Mucosa of descending colon (tissue), 3 donors: Measurements from ENCODE around the gene GLCCI1. TPM values are rescaled to one million over a fixed set of nuclear protein-coding genes. Genes with fewer than 3 reads are reported as not detected.
A peak's percentile ranks its signal among the peaks of the same experiment; 100 is the strongest.

Experiments used
- ATAC-seq: fragments of 200-7000 bp; cut with Tn5 transposase; one replicate; pipeline ENCODE4 v1.9.1; 2020; ENCODE audit warnings: mild to moderate bottlenecking, moderate library complexity
- DNase-seq, 3 donors: peaks; one replicate each; pipeline ENCODE4 v3.0.0-alpha.2; 2020
- H3K36me3 ChIP-seq: fragments of 200-600 bp; one replicate; pipeline ENCODE4 v1.8.0; 2021; ENCODE audit warnings: low read depth, mild to moderate bottlenecking
- H3K4me1 ChIP-seq: fragments of 200-600 bp; one replicate; pipeline ENCODE4 v1.8.0; 2021; ENCODE audit warnings: low read depth, mild to moderate bottlenecking
- H3K4me3 ChIP-seq: fragments of 200-600 bp; one replicate; pipeline ENCODE4 v1.8.0; 2021; ENCODE audit warnings: mild to moderate bottlenecking
- H3K9me3 ChIP-seq: fragments of 200-600 bp; one replicate; pipeline ENCODE4 v1.8.0; 2021; ENCODE audit warnings: mild to moderate bottlenecking
- intact Hi-C, 2 donors: fragments of 100-400 bp; cut with DNase I in 1 of 2; cut with micrococcal nuclease in 1 of 2; formaldehyde crosslinking; loops; one replicate each; pipeline versions ENCODE4 v1.11.0 to v1.11.1; 2022; cut with DNase I, micrococcal nuclease
- total RNA-seq, 3 donors: library from RNA; stranded (reverse); fragmentation: NEBNext Ultra II Directional in 2 of 3; extraction: Animal tissue kit (Norgen Biotek cat#: 25700) in 2 of 3; gene quantifications; one replicate each; pipeline versions ENCODE4 v1.2.1 to v1.2.4, GENCODE V29; 2021 to 2023
- TF ChIP-seq, protein P1 (sequence below): fragments of 200-600 bp; IDR thresholded peaks from one replicate; pipeline ENCODE4 v1.8.0; 2022; ENCODE audit warnings: antibody characterized with exemption, mild to moderate bottlenecking
- donor health status: DM: no; HTN: no; CAD: no; lungs with moderate emphysema.
- donor health status: DM: no; HTN: no; CAD: no.
- donor health status: DM: no; HTN: yes; CAD: no.

GLCCI1 gene
- total RNA-seq, 3 donors from 2014 or later, result 9.2 to 14.0 (median 12.3) TPM

DNA sequence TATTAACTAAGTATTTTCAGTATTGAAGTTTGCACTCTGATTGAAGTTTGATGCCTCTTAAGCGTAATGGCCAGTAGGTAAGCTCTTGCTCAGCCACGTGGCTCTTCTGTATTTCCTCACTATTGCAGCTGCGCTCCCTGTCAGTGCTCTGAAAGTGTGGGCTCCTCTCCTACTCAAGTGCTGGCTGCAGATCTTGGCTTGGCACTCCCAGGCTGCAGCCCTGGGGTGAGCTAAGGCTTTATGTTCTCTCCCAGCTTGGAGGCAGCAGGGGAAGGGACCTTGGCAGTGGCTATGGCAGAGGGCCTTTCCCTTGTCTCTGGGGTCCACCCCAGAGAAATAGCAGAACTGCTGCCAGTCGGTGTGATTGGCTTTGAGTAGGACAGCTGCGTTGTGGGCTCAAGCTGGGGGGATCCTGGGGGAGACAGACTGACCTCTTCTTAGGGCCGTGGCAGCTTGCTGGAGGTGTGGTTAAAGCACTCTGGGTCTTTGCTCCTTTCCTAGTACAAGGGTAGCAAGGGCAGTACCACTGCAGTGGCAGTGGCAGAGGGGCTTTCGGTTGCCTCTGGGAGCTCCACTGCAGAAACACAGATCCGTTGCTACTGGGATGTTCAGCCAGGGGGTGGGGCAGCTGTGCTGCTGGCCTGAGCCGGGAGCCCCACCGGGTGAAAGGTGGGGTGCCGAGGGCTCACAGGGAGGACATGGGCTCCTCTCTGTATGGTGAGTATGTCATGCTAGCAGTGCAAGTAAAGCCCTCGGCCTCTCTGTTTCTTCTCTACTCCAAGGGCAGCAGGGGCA, 100.5 kb downstream of the GLCCI1 start:
- no peak for ATAC-seq

DNA sequence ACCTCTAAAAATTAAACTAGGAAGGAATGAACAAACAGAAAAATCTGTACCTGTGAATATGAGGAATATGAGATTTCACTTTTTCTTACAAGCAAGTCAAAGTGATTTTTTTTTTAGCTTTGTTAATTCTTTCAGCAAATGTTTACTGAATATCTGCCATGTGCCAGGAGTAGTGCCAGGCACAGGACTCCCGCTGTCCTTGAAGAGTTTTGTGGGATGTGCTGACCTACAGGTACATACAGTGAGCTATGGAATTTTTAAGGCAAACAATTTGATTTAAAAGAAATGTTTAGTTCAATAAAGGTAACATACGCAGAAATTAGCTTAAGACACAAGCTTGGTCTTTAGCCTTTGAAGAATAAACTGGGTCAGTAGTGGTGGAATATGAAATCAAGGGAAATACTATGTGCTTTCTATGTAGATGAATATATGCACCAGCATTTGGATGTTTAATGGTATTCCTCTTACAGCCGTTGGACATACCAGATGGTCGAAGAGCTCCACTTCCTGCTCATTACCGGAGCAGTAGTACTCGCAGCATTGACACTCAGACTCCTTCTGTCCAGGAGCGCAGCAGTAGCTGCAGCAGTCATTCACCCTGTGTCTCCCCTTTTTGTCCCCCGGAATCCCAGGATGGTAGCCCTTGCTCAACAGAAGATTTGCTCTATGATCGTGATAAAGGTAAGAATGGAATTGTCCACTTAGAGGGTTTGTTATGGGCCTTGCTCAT, 102.0 kb downstream of the GLCCI1 start:
- no peak for ATAC-seq
- intact Hi-C loops, result no loop called here
- DNase-seq, result no peak
- H3K9me3 ChIP-seq, result no peaks in the 10 kb centered on the region
- no peaks in the 10 kb centered on the region for H3K4me1 ChIP-seq
- no peak overlapping the region for H3K4me3 ChIP-seq
- TF ChIP-seq, protein P1, sequence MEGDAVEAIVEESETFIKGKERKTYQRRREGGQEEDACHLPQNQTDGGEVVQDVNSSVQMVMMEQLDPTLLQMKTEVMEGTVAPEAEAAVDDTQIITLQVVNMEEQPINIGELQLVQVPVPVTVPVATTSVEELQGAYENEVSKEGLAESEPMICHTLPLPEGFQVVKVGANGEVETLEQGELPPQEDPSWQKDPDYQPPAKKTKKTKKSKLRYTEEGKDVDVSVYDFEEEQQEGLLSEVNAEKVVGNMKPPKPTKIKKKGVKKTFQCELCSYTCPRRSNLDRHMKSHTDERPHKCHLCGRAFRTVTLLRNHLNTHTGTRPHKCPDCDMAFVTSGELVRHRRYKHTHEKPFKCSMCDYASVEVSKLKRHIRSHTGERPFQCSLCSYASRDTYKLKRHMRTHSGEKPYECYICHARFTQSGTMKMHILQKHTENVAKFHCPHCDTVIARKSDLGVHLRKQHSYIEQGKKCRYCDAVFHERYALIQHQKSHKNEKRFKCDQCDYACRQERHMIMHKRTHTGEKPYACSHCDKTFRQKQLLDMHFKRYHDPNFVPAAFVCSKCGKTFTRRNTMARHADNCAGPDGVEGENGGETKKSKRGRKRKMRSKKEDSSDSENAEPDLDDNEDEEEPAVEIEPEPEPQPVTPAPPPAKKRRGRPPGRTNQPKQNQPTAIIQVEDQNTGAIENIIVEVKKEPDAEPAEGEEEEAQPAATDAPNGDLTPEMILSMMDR, result no peak
- H3K36me3 ChIP-seq, result no peaks in the 10 kb centered on the region

More for the DNA sequence above, 100.5 kb downstream of the GLCCI1 start:
- H3K36me3 ChIP-seq, result no peaks in the 10 kb centered on the region
- no peaks in the 10 kb centered on the region for H3K4me1 ChIP-seq
- H3K4me3 ChIP-seq, result no peak overlapping the region
- H3K9me3 ChIP-seq, result no peaks in the 10 kb centered on the region
- TF ChIP-seq, protein P1, result no peak
- peak in 1 of 3 donors; percentile 27 for DNase-seq
- intact Hi-C loops, result no loop called here

DNA sequence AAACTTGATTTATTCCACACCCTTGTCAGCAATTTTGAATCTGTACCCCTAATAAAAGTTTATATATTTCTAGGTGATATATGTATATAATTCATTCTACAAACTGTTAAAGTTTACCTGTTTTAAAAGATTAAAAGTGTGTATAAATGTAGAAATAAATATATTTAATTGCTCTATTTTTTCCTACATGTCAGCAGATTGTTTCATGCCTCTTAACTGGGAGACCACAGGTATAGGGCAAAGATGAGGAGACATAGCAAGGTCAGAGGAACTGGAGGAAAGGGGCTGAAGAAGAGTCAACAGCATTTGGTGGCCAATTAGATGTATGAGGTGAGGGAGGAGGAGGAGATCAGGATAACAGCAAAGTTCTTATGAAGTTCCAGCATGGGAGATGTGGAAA, 109.8 kb downstream of the GLCCI1 start:
- no peak for ATAC-seq
- DNase-seq, result no peak
- intact Hi-C loops, result no loop called here
- TF ChIP-seq, protein P1, result no peak
- Histone ChIP-seq H3K4me3 (no peak overlapping the region), H3K36me3 (no peaks in the 10 kb centered on the region), H3K9me3 (no peaks in the 10 kb centered on the region), H3K4me1 (no peaks in the 10 kb centered on the region)

DNA sequence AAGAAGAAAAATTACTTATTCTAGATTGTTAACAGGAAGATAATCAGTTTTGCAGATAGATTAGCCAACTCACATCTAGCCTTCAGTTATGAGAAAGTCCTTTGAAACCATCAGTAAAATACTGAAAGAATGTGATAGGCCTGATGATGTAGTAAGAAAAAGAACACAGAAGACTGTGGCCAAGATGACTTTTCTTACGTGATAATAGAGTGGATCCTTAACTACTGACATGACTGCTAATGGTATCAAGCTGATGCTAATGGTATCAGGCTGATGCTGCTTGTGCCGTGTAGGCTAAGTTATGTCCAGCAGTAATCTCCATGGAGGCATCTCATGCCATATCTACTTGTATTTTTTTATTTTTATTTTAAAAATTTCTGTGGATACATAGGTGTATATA, 114.2 kb downstream of the GLCCI1 start:
- TF ChIP-seq, protein P1, result no peak
- Histone ChIP-seq H3K36me3 (no peaks in the 10 kb centered on the region), H3K9me3 (no peaks in the 10 kb centered on the region), H3K4me3 (no peak overlapping the region), H3K4me1 (no peaks in the 10 kb centered on the region)
- ATAC-seq, result no peak
- intact Hi-C loops, result no loop called here
- DNase-seq, result no peak

DNA sequence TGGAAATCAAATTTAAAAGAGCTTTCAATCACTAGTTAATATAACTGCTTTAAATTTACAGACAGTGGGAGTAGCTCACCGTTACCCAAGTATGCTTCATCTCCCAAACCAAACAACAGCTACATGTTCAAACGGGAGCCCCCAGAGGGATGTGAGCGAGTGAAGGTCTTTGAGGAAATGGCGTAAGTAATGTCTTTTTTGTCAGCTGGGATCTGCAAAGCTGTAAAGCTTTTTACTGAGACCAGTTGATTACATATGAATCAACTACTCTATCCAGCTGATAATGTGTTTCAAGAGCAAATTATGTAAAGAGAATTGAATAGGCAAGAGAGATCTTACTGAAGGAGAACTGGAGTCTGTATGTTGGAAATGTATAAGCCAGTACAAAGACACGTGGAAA, 116.2 kb downstream of the GLCCI1 start:
- intact Hi-C loops, result no loop called here
- DNase-seq (no peak), ATAC-seq (no peak)
- no peaks in the 10 kb centered on the region for H3K9me3 ChIP-seq
- H3K4me1 ChIP-seq, result no peaks in the 10 kb centered on the region
- no peaks in the 10 kb centered on the region for H3K36me3 ChIP-seq
- TF ChIP-seq, protein P1, result no peak
- H3K4me3 ChIP-seq, result no peak overlapping the region
